C4-2B (cell line): Measurements from ENCODE around the gene PAQR6.
A peak's percentile ranks its signal among the peaks of the same experiment; 100 is the strongest.
"Not testable (repeated sequence)": the region's sequence is repeated elsewhere in the genome, so short reads cannot be mapped to it uniquely, and the experiment has no call there.

Experiments used
- H3K27ac ChIP-seq: fragments of 450-650 bp; 2 replicates; pipeline ENCODE4 v1.5.1; 2017
- CTCF ChIP-seq: fragments of 450-650 bp; conservative IDR thresholded peaks from 2 replicates; pipeline ENCODE4 v1.5.1; 2017; ENCODE audit warnings: mild to moderate bottlenecking
- ZFX ChIP-seq: fragments of 450-650 bp; IDR thresholded peaks from 2 replicates; pipeline ENCODE4 v1.6.1; 2017

Gene PAQR6

GRCh38 chr1:156221986-156222692 is 25.7 kb downstream of the PAQR6 start:
- no peak overlapping the region for H3K27ac ChIP-seq
- TF ChIP-seq ZFX (no peak), CTCF (no peak)

DNA sequence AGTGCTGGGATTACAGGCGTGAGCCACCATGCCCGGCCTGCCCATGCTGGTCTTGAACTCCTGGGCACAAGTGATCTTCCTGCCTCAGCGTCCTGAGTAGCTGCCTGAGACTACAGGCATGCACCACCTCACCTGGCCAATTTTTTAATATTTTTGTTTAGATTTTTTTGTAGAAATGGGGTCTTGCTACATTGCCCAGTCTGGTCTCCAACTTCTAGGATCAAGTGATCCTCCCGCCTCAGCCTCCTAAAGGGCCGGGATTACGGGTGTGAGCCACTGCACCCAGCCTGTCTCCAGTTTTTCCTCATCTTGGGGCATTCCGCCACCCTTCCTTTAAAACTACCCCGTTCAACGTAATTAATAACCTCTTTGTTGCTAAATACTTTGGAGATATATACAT is 27.6 kb downstream of the PAQR6 start:
- TF ChIP-seq ZFX (no peak), CTCF (no peak)
- no peak overlapping the region for H3K27ac ChIP-seq

GRCh38 chr1:156217871-156218270 is 30.0 kb downstream of the PAQR6 start:
- TF ChIP-seq CTCF (no peak), ZFX (no peak)
- H3K27ac ChIP-seq: peak overlapping the region; percentile 69

DNA sequence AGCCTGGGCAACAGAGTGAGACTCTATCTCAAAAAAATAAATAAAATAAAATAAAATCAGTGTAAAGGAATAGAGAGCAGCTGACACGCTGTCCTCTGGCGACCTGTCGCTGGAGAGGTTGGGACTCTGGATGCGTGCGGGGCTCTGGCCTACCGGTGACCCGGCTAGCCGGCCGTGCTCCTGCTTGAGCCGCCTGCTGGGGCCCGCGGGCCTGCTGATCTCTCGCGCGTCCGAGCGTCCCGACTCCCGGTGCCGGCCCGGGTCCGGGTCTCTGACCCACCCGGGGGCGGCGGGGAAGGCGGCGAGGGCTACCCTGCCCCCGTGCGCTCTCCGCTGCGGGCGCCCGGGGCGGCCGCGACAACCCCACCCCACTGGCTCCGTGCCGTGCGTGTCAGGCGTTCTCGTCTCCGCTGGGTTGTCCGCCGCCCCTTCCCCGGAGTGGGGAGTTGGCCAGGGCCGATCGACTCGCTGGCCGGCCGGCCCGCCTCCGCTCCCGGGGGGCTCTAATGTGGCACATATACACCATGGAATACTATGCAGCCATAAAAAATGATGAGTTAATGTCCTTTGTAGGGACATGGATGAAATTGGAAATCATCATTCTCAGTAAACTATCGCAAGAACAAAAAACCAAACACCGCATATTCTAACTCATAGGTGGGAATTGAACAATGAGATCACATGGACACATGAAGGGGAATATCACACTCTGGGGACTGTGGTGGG is 31.3 kb downstream of the PAQR6 start:
- H3K27ac ChIP-seq: not testable (repeated sequence)

DNA sequence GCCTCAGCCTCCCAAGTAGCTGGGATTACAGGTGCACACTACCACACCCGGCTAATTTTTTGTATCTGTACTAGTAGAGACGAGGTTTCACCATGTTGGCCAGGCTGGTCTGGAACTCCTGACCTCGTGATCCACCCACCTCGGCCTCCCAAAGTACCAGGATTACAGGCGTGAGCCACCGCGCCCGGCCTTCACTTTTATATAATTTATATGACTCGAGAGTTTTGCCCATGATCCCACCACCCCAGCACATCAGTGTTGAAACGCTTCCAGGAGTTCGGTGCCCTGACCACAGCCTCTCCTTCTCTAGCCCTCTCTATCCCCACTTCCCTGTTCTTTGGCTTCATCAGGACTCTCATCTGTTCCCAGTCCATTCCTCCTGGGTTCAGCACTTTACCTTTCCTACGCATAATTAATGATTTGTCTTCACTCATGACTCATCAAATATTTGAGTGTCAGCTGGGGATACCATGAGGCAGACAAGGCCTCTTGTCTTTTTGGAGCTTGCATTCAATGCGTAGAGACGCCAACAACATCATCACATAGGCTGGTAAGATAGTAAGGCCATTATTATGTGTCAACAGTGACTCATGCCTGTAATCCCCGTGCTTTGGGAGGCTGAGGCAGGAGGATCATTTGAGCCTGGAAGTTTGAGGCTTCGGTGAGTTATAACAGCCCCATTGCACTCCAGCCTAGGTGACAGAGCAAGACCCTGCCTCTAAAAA is 33.7 kb downstream of the PAQR6 start:
- TF ChIP-seq ZFX: no peak
- no peak for TF ChIP-seq CTCF
- peak overlapping the region; percentile 92 for H3K27ac ChIP-seq

- H3K27ac ChIP-seq: peak overlapping the region; percentile 92
- TF ChIP-seq CTCF (no peak), ZFX (no peak)
These were observed 34.3 kb downstream of the PAQR6 start for GRCh38 chr1:156213644-156213966.

GRCh38 chr1:156212833-156213643 is 34.8 kb downstream of the PAQR6 start, which contains the start of gene PMF1:
TSS of gene PMF1 (plus strand) at chr1:156213007. CDS start at chr1:156213016, 9 bp downstream.
- TF ChIP-seq CTCF (no peak), ZFX (no peak)
- H3K27ac ChIP-seq: peak within 1 kb of the TSS; percentile 92
